GM12878 (cell line): ENCODE results near the gene WDR53. TPM values are rescaled to one million over a fixed set of nuclear protein-coding genes. Genes with fewer than 3 reads are reported as not detected.

Source experiments
- ATAC-seq: fragments of 200-7000 bp; cut with Tn5 transposase; 3 replicates; pipeline ENCODE4 v1.9.1; 2020; ENCODE audit warnings: mild to moderate bottlenecking, moderate library complexity
- BruUV-seq: library from RNA; stranded (reverse); fragments of 400-500 nt; replicated peaks from 2 replicates; lab custom pipeline; 2021; lab: Mats Ljungman, UMichigan
- CTCF ChIA-PET: fragments of 300-600 bp; sonication (Branson Sonifier 250); formaldehyde crosslinking; extraction: SDS; loops from one replicate; lab custom pipeline; 2021; ENCODE audit warnings: inconsistent platforms; lab: Yijun Ruan, JAX
- POLR2A ChIA-PET: fragments of 350-600 bp; formaldehyde crosslinking; extraction: SDS; loops from one replicate; lab custom pipeline; 2021; ENCODE audit warnings: inconsistent platforms; lab: Charles Lee
- RAD21 ChIA-PET: fragments of 300-600 bp; sonication (Branson Sonifier 250); formaldehyde crosslinking; loops from one replicate; lab custom pipeline; 2023; ENCODE audit warnings: antibody characterized with exemption; ENCODE audit not compliant: unreplicated experiment; lab: Charles Lee
- SMC1A ChIA-PET: fragments of 300-600 bp; sonication (Branson Sonifier 250); formaldehyde crosslinking; loops from one replicate; lab custom pipeline; 2023; ENCODE audit not compliant: unreplicated experiment, uncharacterized antibody; lab: Charles Lee
- DNase-seq: peaks from one replicate; pipeline ENCODE4 v3.0.0-alpha.2; 2011; ENCODE audit warnings: low read depth, low spot score
- FAIRE-seq: peaks from 3 replicates; lab custom pipeline; 2011; peaks lifted over from hg19 to GRCh38; lab: Jason Lieb, UNC
- H2AFZ ChIP-seq: 2 replicates; pipeline ENCODE4 v1.6.0; 2011; ENCODE audit warnings: low read depth, low read length, control low read depth; ENCODE audit not compliant: control insufficient read depth
- H3K27ac ChIP-seq: 2 replicates; pipeline ENCODE4 v1.5.1; 2011; ENCODE audit warnings: control low read depth; ENCODE audit not compliant: control insufficient read depth, insufficient read depth
- H3K27me3 ChIP-seq, 2 experiments: replicated peaks in 1 of 2; 2 replicates each; pipeline versions ENCODE4 v1.6.0 to v1.6.1; 2011; ENCODE audit warnings: low read length in 1 of 2; ENCODE audit not compliant: control insufficient read depth in 2 of 2, insufficient read depth in 2 of 2
- H3K36me3 ChIP-seq, 2 experiments: 2 replicates each; pipeline ENCODE4 v1.5.1; 2011; ENCODE audit warnings: low read length in 1 of 2; ENCODE audit not compliant: control insufficient read depth in 2 of 2, insufficient read depth in 2 of 2
- H3K4me1 ChIP-seq: 2 replicates; pipeline ENCODE4 v1.6.1; 2011; ENCODE audit warnings: mild to moderate bottlenecking, low read length, moderate library complexity, mixed read lengths; ENCODE audit not compliant: control insufficient read depth, insufficient read depth
- H3K4me2 ChIP-seq: 2 replicates; pipeline ENCODE4 v1.6.0; 2011; ENCODE audit warnings: control low read depth; ENCODE audit not compliant: control insufficient read depth, insufficient read depth
- H3K4me3 ChIP-seq: fragments of 200-600 bp; sonication (generic); 2 replicates; pipeline ENCODE4 v1.5.1; 2016
- H3K79me2 ChIP-seq: 2 replicates; pipeline ENCODE4 v1.6.0; 2011; ENCODE audit warnings: low read length; ENCODE audit not compliant: control insufficient read depth, insufficient read depth
- H3K9ac ChIP-seq: 2 replicates; pipeline ENCODE4 v1.8.0; 2011; ENCODE audit warnings: low read length, control low read depth, mixed read lengths; ENCODE audit not compliant: control insufficient read depth, insufficient read depth
- H3K9me3 ChIP-seq: replicated peaks from 3 replicates; pipeline ENCODE4 v1.5.1; 2011; ENCODE audit warnings: mild to moderate bottlenecking, low read length; ENCODE audit not compliant: control insufficient read depth, insufficient read depth
- H4K20me1 ChIP-seq: 2 replicates; pipeline ENCODE4 v1.6.0; 2011; ENCODE audit not compliant: control insufficient read depth, insufficient read depth
- CBX5 ChIP-seq: sonication (generic); IDR thresholded peaks from 2 replicates; pipeline ENCODE4 v1.6.1; 2016; ENCODE audit warnings: low read depth, moderate library complexity, mild to moderate bottlenecking, inconsistent platforms
- MYC ChIP-seq: IDR thresholded peaks from 2 replicates; pipeline ENCODE4 v1.6.1; 2011; ENCODE audit warnings: mild to moderate bottlenecking, low read length, moderate library complexity, inconsistent platforms; ENCODE audit not compliant: insufficient read depth, insufficient replicate concordance, insufficient read length, severe bottlenecking
- WGBS: methylation state at CpG from one replicate; pipeline ENCODE4 v1.1.6; 2016; ENCODE audit warnings: low lambda C conversion rate; ENCODE audit not compliant: insufficient replicate concordance, insufficient coverage; ENCODE audit errors: missing lambda C conversion rate; 5-methylcytosine and 5-hydroxymethylcytosine counted together
- in situ Hi-C: fragments of 300-500 bp; cut with MboI; formaldehyde crosslinking; loops from 9 replicates; pipeline ENCODE4 v1.14.3; 2018; ENCODE audit warnings: mixed read lengths
- intact Hi-C: fragments of 100-400 bp; cut with micrococcal nuclease; formaldehyde crosslinking; loops from one replicate; pipeline ENCODE4 v1.14.2; 2022; ENCODE audit not compliant: unreplicated experiment
- polyA plus RNA-seq, 11 experiments: library from polyadenylated mRNA; depleted of rRNA in 4 of 11; unstranded in 6 of 11; stranded (reverse) in 5 of 11; fragments of >200 nt; fragmentation: Nextera tagmentation in 4 of 11; fragmentation: Illumina TruSeq in 1 of 11; extraction: Ambion mirVana in 4 of 11; extraction: Trizol in 1 of 11; gene quantifications; 1 replicate in 1 of 11; 2 replicates in 10 of 11; pipeline versions ENCODE4 v1.2.1 to v1.2.3, GENCODE V29; 2011 to 2016; ENCODE audit warnings: inconsistent platforms in 2 of 11, missing spikeins in 2 of 11, low read depth in 1 of 11
- small RNA-seq: library from RNA; depleted of rRNA; stranded (forward); fragments of <200 nt; gene quantifications from one replicate; pipeline ENCODE3, GENCODE V24; 2014
- total RNA-seq, 4 experiments: library from RNA; depleted of rRNA in 3 of 4; stranded (reverse); fragments of >200 nt in 3 of 4; fragmentation: Illumina TruSeq in 1 of 4; extraction: Trizol in 1 of 4; gene quantifications; 2 replicates each; pipeline versions ENCODE4 v1.2.1 to v1.2.3, GENCODE V29; 2013 to 2021

Gene WDR53
- total and polyA plus RNA-seq, 10 of the 15 experiments (the other 5 are each of a cell fraction or from before 2014, with no cell fraction given), result 7.7 to 20.3 (median 15.7) TPM

DNA sequence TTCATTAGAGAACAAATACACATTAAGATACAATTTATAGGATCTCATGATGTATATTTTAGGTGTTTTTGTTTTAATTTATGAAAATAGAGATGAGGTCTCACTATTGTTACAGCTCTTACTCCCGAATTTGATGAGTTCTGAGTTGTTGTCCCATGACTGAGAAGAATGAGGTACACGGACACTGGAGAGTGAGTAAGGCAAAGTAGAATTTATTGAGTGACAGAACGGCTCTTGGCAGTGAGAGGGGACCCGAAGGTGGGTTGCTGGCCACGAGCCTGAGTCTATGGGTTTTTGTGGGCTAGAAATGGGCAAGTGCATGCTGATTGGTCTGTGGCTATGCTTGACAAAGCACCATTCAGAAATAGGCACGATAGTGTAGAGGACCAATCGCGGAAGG is 61.7 kb downstream of the WDR53 start (continued):
- TF ChIP-seq MYC, result no peak

- no peak overlapping the region for H3K27ac ChIP-seq
- no peak overlapping the region for H3K9ac ChIP-seq
- in situ Hi-C loops, result no loop called here
- no peak overlapping the region for H3K4me2 ChIP-seq
- H3K27me3 ChIP-seq, result no peaks in the 10 kb centered on the region
- peaks cover 3% of the 10 kb centered on the region; the same call in 1 of the 3 replicates for H3K9me3 ChIP-seq
- CTCF ChIA-PET, result interaction anchor here (1.0 to 1.7 kb wide), 6 partner anchors 10 to 109 kb away, joined by 3 to 6 read pairs (median 4); partner anchors contain the start of gene SMCO1
- 95% methylated on average over 6 of the region's 6 CpGs for WGBS
- H4K20me1 ChIP-seq, result 0 out of 2 replicates have a peak, but pooled peaks cover 3% of the 10 kb centered on the region
- peaks cover 38% of the 10 kb centered on the region for H3K79me2 ChIP-seq
- no peaks in the 10 kb centered on the region for H3K36me3 ChIP-seq
- FAIRE-seq, result no peak
- no TSS peak for BruUV-seq
- no peak for TF ChIP-seq CBX5
- TF ChIP-seq, all 136 proteins: peak for 0
- Histone ChIP-seq H3K4me3 (no peak overlapping the region), H2AFZ (no peak overlapping the region), H3K4me1 (no peaks in the 10 kb centered on the region)
- SMC1A ChIA-PET, result interaction anchor here (0.8 to 1.2 kb wide), 2 partner anchors 12 to 69 kb away, joined by 3 read pairs; no protein-coding TSS in a partner anchor
- ATAC-seq (no peak), DNase-seq (no peak)
- intact Hi-C loops, result loop anchor here (5.0 kb wide), 1 partner anchor 62 kb away; no protein-coding TSS in a partner anchor
- RAD21 ChIA-PET, result interaction anchor here (1.5 kb wide), 1 partner anchor 30 kb away, joined by 3 read pairs; no protein-coding TSS in a partner anchor
- POLR2A ChIA-PET, result interaction anchor here (0.6 kb wide), 1 partner anchor 228 kb away, joined by 3 read pairs; no protein-coding TSS in a partner anchor
These were observed 63.8 kb downstream of the WDR53 start for GRCh38 chr3:196504556-196504955.

Small RNA genes within 50 kb of the gene (small RNA-seq; reads per million reads assigned to genes)
- gene RPS29P3, result not detected

Other genes starting within 250 kb of the WDR53 start
Only the 7 nearest of the 9 such genes appear.
- gene UBXN7, start 136.1 kb downstream of the WDR53 start, total RNA-seq (2014; rRNA removed), result 16.1 and 17.6 TPM in 2 replicates
- gene UBXN7, start 136.1 kb downstream of the WDR53 start, total RNA-seq (2014; rRNA removed; fragmentation: Illumina TruSeq; extraction: Trizol), result 21.3 and 21.6 TPM in 2 replicates
- 60.8 and 68.3 TPM in 2 replicates for gene UBXN7, start 136.1 kb downstream of the WDR53 start, total RNA-seq (2021)
- gene UBXN7, start 136.1 kb downstream of the WDR53 start, polyA plus RNA-seq (2011; rRNA removed), result 30.6 and 52.4 TPM in 2 replicates
- 28.1 and 33.8 TPM in 2 replicates for gene UBXN7, start 136.1 kb downstream of the WDR53 start, polyA plus RNA-seq (2014; fragmentation: Illumina TruSeq; extraction: Trizol)
- 1 to 10 TPM; 4.8 TPM for gene UBXN7, start 136.1 kb downstream of the WDR53 start, polyA plus RNA-seq (2014; fragmentation: Nextera tagmentation; extraction: Ambion mirVana)
- gene UBXN7, start 136.1 kb downstream of the WDR53 start, polyA plus RNA-seq (2014; rRNA removed), result 17.9 and 21.7 TPM in 2 replicates
- gene UBXN7, start 136.1 kb downstream of the WDR53 start, polyA plus RNA-seq (2016; fragmentation: Nextera tagmentation; extraction: Ambion mirVana), result 10 to 100 TPM; 62.2 to 78.4 TPM
- gene RNF168, start 64.8 kb downstream of the WDR53 start, total RNA-seq (2014; rRNA removed), result 28.5 and 32.1 TPM in 2 replicates
- 43.4 and 43.9 TPM in 2 replicates for gene RNF168, start 64.8 kb downstream of the WDR53 start, total RNA-seq (2014; rRNA removed; fragmentation: Illumina TruSeq; extraction: Trizol)
- gene RNF168, start 64.8 kb downstream of the WDR53 start, total RNA-seq (2021), result 47.5 and 47.7 TPM in 2 replicates
- 12.7 and 12.8 TPM in 2 replicates for gene RNF168, start 64.8 kb downstream of the WDR53 start, polyA plus RNA-seq (2011; rRNA removed)
- 21.0 and 23.7 TPM in 2 replicates for gene RNF168, start 64.8 kb downstream of the WDR53 start, polyA plus RNA-seq (2014; fragmentation: Illumina TruSeq; extraction: Trizol)
- gene RNF168, start 64.8 kb downstream of the WDR53 start, polyA plus RNA-seq (2014; fragmentation: Nextera tagmentation; extraction: Ambion mirVana), result 10 to 100 TPM; 17.5 to 18.4 TPM
- 12.8 and 14.2 TPM in 2 replicates for gene RNF168, start 64.8 kb downstream of the WDR53 start, polyA plus RNA-seq (2014; rRNA removed)
- gene RNF168, start 64.8 kb downstream of the WDR53 start, polyA plus RNA-seq (2016; fragmentation: Nextera tagmentation; extraction: Ambion mirVana), result 10 to 100 TPM; 37.0 to 46.9 TPM
- not detected in 2 replicates for gene SMCO1, start 53.2 kb downstream of the WDR53 start, total RNA-seq (2014; rRNA removed)
- gene SMCO1, start 53.2 kb downstream of the WDR53 start, total RNA-seq (2014; rRNA removed; fragmentation: Illumina TruSeq; extraction: Trizol), result not detected in 2 replicates
- gene SMCO1, start 53.2 kb downstream of the WDR53 start, total RNA-seq (2021), result not detected in 2 replicates
- not detected in 2 replicates for gene SMCO1, start 53.2 kb downstream of the WDR53 start, polyA plus RNA-seq (2011; rRNA removed)
- gene SMCO1, start 53.2 kb downstream of the WDR53 start, polyA plus RNA-seq (2014; fragmentation: Illumina TruSeq; extraction: Trizol), result not detected in 2 replicates
- under 1 TPM in 1 of 2 experiments, not detected in 1; 0.05 TPM for gene SMCO1, start 53.2 kb downstream of the WDR53 start, polyA plus RNA-seq (2014; fragmentation: Nextera tagmentation; extraction: Ambion mirVana)
- not detected in 2 replicates for gene SMCO1, start 53.2 kb downstream of the WDR53 start, polyA plus RNA-seq (2014; rRNA removed)
- not detected for gene SMCO1, start 53.2 kb downstream of the WDR53 start, polyA plus RNA-seq (2016; fragmentation: Nextera tagmentation; extraction: Ambion mirVana)
- 12.6 and 16.1 TPM in 2 replicates for gene FBXO45, start 106 bp upstream of the WDR53 start, total RNA-seq (2014; rRNA removed)
- 17.3 and 17.5 TPM in 2 replicates for gene FBXO45, start 106 bp upstream of the WDR53 start, total RNA-seq (2014; rRNA removed; fragmentation: Illumina TruSeq; extraction: Trizol)
- 14.5 and 15.0 TPM in 2 replicates for gene FBXO45, start 106 bp upstream of the WDR53 start, total RNA-seq (2021)
- 16.0 and 25.2 TPM in 2 replicates for gene FBXO45, start 106 bp upstream of the WDR53 start, polyA plus RNA-seq (2011; rRNA removed)
- 16.6 and 19.8 TPM in 2 replicates for gene FBXO45, start 106 bp upstream of the WDR53 start, polyA plus RNA-seq (2014; fragmentation: Illumina TruSeq; extraction: Trizol)
- 10 to 100 TPM in 1 of 2 experiments, 1 to 10 TPM in 1; 7.5 to 10.0 TPM for gene FBXO45, start 106 bp upstream of the WDR53 start, polyA plus RNA-seq (2014; fragmentation: Nextera tagmentation; extraction: Ambion mirVana)
- 9.3 and 11.0 TPM in 2 replicates for gene FBXO45, start 106 bp upstream of the WDR53 start, polyA plus RNA-seq (2014; rRNA removed)
- gene FBXO45, start 106 bp upstream of the WDR53 start, polyA plus RNA-seq (2016; fragmentation: Nextera tagmentation; extraction: Ambion mirVana), result 1 to 10 TPM; 4.0 TPM
- gene NRROS, start 71.1 kb upstream of the WDR53 start, total RNA-seq (2014; rRNA removed), result 18.5 and 24.1 TPM in 2 replicates
- 5.4 and 6.8 TPM in 2 replicates for gene NRROS, start 71.1 kb upstream of the WDR53 start, total RNA-seq (2014; rRNA removed; fragmentation: Illumina TruSeq; extraction: Trizol)
- gene NRROS, start 71.1 kb upstream of the WDR53 start, total RNA-seq (2021), result 42.2 and 44.0 TPM in 2 replicates
- gene NRROS, start 71.1 kb upstream of the WDR53 start, polyA plus RNA-seq (2011; rRNA removed), result 4.2 and 14.0 TPM in 2 replicates
- 5.1 and 12.8 TPM in 2 replicates for gene NRROS, start 71.1 kb upstream of the WDR53 start, polyA plus RNA-seq (2014; fragmentation: Illumina TruSeq; extraction: Trizol)
- under 1 TPM; 0.35 TPM for gene NRROS, start 71.1 kb upstream of the WDR53 start, polyA plus RNA-seq (2014; fragmentation: Nextera tagmentation; extraction: Ambion mirVana)
- gene NRROS, start 71.1 kb upstream of the WDR53 start, polyA plus RNA-seq (2014; rRNA removed), result 25.2 and 26.8 TPM in 2 replicates
- 10 to 100 TPM in 1 of 2 experiments, 1 to 10 TPM in 1; 7.8 to 12.4 TPM for gene NRROS, start 71.1 kb upstream of the WDR53 start, polyA plus RNA-seq (2016; fragmentation: Nextera tagmentation; extraction: Ambion mirVana)
- gene CEP19, start 143.7 kb upstream of the WDR53 start, total RNA-seq (2014; rRNA removed), result 2.0 and 2.5 TPM in 2 replicates
- 2.7 and 2.9 TPM in 2 replicates for gene CEP19, start 143.7 kb upstream of the WDR53 start, total RNA-seq (2014; rRNA removed; fragmentation: Illumina TruSeq; extraction: Trizol)
- gene CEP19, start 143.7 kb upstream of the WDR53 start, total RNA-seq (2021), result 1.6 and 1.9 TPM in 2 replicates
- 1.9 and 2.8 TPM in 2 replicates for gene CEP19, start 143.7 kb upstream of the WDR53 start, polyA plus RNA-seq (2011; rRNA removed)
- 3.1 and 4.5 TPM in 2 replicates for gene CEP19, start 143.7 kb upstream of the WDR53 start, polyA plus RNA-seq (2014; fragmentation: Illumina TruSeq; extraction: Trizol)
- 1 to 10 TPM; 2.4 to 2.8 TPM for gene CEP19, start 143.7 kb upstream of the WDR53 start, polyA plus RNA-seq (2014; fragmentation: Nextera tagmentation; extraction: Ambion mirVana)
- 2.2 and 2.6 TPM in 2 replicates for gene CEP19, start 143.7 kb upstream of the WDR53 start, polyA plus RNA-seq (2014; rRNA removed)
- gene CEP19, start 143.7 kb upstream of the WDR53 start, polyA plus RNA-seq (2016; fragmentation: Nextera tagmentation; extraction: Ambion mirVana), result 1 to 10 TPM; 5.6 to 5.9 TPM
- 23.8 and 31.9 TPM in 2 replicates for gene PIGX, start 143.8 kb upstream of the WDR53 start, total RNA-seq (2014; rRNA removed)
- 22.6 and 22.9 TPM in 2 replicates for gene PIGX, start 143.8 kb upstream of the WDR53 start, total RNA-seq (2014; rRNA removed; fragmentation: Illumina TruSeq; extraction: Trizol)
- 21.8 and 27.1 TPM in 2 replicates for gene PIGX, start 143.8 kb upstream of the WDR53 start, total RNA-seq (2021)
- 17.6 and 26.2 TPM in 2 replicates for gene PIGX, start 143.8 kb upstream of the WDR53 start, polyA plus RNA-seq (2011; rRNA removed)
- 25.5 and 29.7 TPM in 2 replicates for gene PIGX, start 143.8 kb upstream of the WDR53 start, polyA plus RNA-seq (2014; fragmentation: Illumina TruSeq; extraction: Trizol)
- 1 to 10 TPM; 3.8 to 9.7 TPM for gene PIGX, start 143.8 kb upstream of the WDR53 start, polyA plus RNA-seq (2014; fragmentation: Nextera tagmentation; extraction: Ambion mirVana)
- 23.5 and 27.3 TPM in 2 replicates for gene PIGX, start 143.8 kb upstream of the WDR53 start, polyA plus RNA-seq (2014; rRNA removed)
- 10 to 100 TPM in 1 of 2 experiments, 1 to 10 TPM in 1; 5.7 to 40.0 TPM for gene PIGX, start 143.8 kb upstream of the WDR53 start, polyA plus RNA-seq (2016; fragmentation: Nextera tagmentation; extraction: Ambion mirVana)